ENCODE results near the gene SULT4A1. TPM values are rescaled to one million over a fixed set of nuclear protein-coding genes. Genes with fewer than 3 reads are reported as not detected.

SULT4A1 gene
- total and polyA plus RNA-seq, 2 of the 4 experiments (the other 2 are of a cell fraction) = 1.1 to 5.2 TPM

GRCh38 chr22:43818981-43819380, 43.3 kb downstream of the SULT4A1 start:
- H3K9me3 ChIP-seq (ENCODE audit: control insufficient read depth, insufficient read depth, low read length) = no peaks in the 10 kb centered on the region
- H3K56ac ChIP-seq (ENCODE audit: extremely low read depth, insufficient read depth, low read length) = no peak overlapping the region
- no peak overlapping the region for H3K4me3 ChIP-seq (ENCODE audit: insufficient read depth, low read depth, low read length)
- no peak for DNase-seq
- no peak for ATAC-seq (ENCODE audit: low read depth)
- peaks cover 0 to 4% of the 10 kb centered on the region in 2 experiments; a peak in 1 of 4 replicates for H3K79me1 ChIP-seq (ENCODE audit: low read depth in 1 of 2, low read length in 2 of 2)
- no peak overlapping the region for H3K14ac ChIP-seq (replicated peaks; ENCODE audit: low read depth, low read length)
- H3K4me1 ChIP-seq (ENCODE audit: control insufficient read depth, insufficient read depth, low read length) = no peaks in the 10 kb centered on the region
- TF ChIP-seq CTCF (conservative IDR thresholded peaks at IDR 0.05; ENCODE audit: low read depth, low read length) (no peak), BHLHE40 (IDR thresholded peaks at IDR 0.05; ENCODE audit: low read depth, low read length) (no peak), CEBPB (IDR thresholded peaks at IDR 0.05; ENCODE audit: low read depth, low read length) (no peak), MAZ (IDR thresholded peaks at IDR 0.05; ENCODE audit: borderline replicate concordance, low read depth, low read length) (no peak), SMC3 (IDR thresholded peaks at IDR 0.05; ENCODE audit: low read depth, low read length) (no peak), USF2 (IDR thresholded peaks at IDR 0.05; ENCODE audit: low read depth, low read length) (no peak)
- WGBS, 2 experiments (ENCODE audit: extremely low coverage in 2 of 2, insufficient read length in 1 of 2) = 85% methylated on average over 6 of the region's 11 CpGs; no CpG with 5 or more reads in 1 of the 2 experiments
- no peaks in the 10 kb centered on the region for H3K36me3 ChIP-seq (ENCODE audit: control insufficient read depth, insufficient read depth, low read length)
- H2AK5ac ChIP-seq (ENCODE audit: low read depth, low read length) = no peak overlapping the region
- H2AFZ ChIP-seq (replicated peaks; ENCODE audit: low read length, poor library complexity) = no peak overlapping the region
- H4K20me1 ChIP-seq (ENCODE audit: insufficient read depth, low read length) = no peaks in the 10 kb centered on the region
- CTCF ChIA-PET = no interaction called here
- H3K27ac ChIP-seq (ENCODE audit: insufficient read depth, low read length) = no peak overlapping the region
- no peak overlapping the region for H3K23ac ChIP-seq (ENCODE audit: low read depth, low read length)
- H2BK120ac ChIP-seq (ENCODE audit: low read depth, low read length) = no peak overlapping the region
- H2BK20ac ChIP-seq (ENCODE audit: low read depth, low read length) = no peak overlapping the region
- POLR2A ChIA-PET (ENCODE audit: unreplicated experiment) = no interaction called here
- dilution Hi-C loops (cut with HindIII; ENCODE audit: low sequenced_read_pairs, unreplicated experiment) (no loop called here), intact Hi-C loops (cut with micrococcal nuclease) (no loop called here), in situ Hi-C loops (cut with MboI; ENCODE audit: low sequenced_read_pairs) (no loop called here)
- H2AK9ac ChIP-seq (replicated peaks; ENCODE audit: low read depth, low read length, poor library complexity) = no peak overlapping the region
- no peak overlapping the region for H4K91ac ChIP-seq (ENCODE audit: insufficient read depth, low read depth, low read length)
- H4K5ac ChIP-seq (ENCODE audit: low read depth, low read length) = no peak overlapping the region
- H4K8ac ChIP-seq (ENCODE audit: low read depth in 2 of 2, low read length in 2 of 2) = no peak overlapping the region
- no peak overlapping the region for H2BK15ac ChIP-seq (ENCODE audit: low read depth, low read length)
- H3K4ac ChIP-seq (ENCODE audit: low read depth, low read length) = no peak overlapping the region
- H3K27me3 ChIP-seq (ENCODE audit: control insufficient read depth, insufficient read depth, low read length) = no peaks in the 10 kb centered on the region
- H2BK5ac ChIP-seq (ENCODE audit: low read depth, low read length, poor library complexity, severe bottlenecking) = no peak overlapping the region
- no peak overlapping the region for H3K18ac ChIP-seq (ENCODE audit: low read depth, low read length)
- no TSS peak for BruUV-seq (replicated peaks)
- no peaks in the 10 kb centered on the region for H3K9me1 ChIP-seq (ENCODE audit: insufficient read depth, low read length)
- H3K4me2 ChIP-seq (ENCODE audit: low read depth, low read length) = no peak overlapping the region
- H3K9ac ChIP-seq (ENCODE audit: low read depth, low read length) = no peak overlapping the region
